Fibroblast of peridontal ligament (primary cell): ENCODE data around the gene PCDHAC2.

ENCODE experiments used
- DNase-seq: peaks from one replicate; pipeline ENCODE4 v3.0.0-alpha.2; 2010; ENCODE audit errors: extremely low read depth

The PCDHAC2 gene, protein sequence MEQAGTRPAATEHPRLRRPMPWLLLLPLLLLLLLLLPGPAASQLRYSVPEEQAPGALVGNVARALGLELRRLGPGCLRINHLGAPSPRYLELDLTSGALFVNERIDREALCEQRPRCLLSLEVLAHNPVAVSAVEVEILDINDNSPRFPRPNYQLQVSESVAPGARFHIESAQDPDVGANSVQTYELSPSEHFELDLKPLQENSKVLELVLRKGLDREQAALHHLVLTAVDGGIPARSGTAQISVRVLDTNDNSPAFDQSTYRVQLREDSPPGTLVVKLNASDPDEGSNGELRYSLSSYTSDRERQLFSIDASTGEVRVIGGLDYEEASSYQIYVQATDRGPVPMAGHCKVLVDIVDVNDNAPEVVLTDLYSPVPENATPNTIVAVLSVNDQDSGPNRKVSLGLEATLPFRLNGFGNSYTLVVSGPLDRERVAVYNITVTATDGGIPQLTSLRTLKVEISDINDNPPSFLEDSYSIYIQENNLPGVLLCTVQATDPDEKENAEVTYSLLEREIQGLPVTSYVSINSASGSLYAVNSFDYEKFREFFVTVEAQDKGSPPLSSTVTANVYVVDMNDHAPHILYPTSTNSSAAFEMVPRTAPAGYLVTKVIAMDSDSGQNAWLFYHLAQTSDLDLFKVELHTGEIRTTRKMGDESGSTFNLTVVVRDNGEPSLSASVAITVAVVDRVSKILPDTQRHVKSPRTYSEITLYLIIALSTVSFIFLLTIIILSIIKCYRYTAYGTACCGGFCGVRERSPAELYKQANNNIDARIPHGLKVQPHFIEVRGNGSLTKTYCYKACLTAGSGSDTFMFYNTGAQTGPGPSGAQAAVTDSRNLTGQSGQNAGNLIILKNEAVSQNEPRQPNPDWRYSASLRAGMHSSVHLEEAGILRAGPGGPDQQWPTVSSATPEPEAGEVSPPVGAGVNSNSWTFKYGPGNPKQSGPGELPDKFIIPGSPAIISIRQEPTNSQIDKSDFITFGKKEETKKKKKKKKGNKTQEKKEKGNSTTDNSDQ

DNA sequence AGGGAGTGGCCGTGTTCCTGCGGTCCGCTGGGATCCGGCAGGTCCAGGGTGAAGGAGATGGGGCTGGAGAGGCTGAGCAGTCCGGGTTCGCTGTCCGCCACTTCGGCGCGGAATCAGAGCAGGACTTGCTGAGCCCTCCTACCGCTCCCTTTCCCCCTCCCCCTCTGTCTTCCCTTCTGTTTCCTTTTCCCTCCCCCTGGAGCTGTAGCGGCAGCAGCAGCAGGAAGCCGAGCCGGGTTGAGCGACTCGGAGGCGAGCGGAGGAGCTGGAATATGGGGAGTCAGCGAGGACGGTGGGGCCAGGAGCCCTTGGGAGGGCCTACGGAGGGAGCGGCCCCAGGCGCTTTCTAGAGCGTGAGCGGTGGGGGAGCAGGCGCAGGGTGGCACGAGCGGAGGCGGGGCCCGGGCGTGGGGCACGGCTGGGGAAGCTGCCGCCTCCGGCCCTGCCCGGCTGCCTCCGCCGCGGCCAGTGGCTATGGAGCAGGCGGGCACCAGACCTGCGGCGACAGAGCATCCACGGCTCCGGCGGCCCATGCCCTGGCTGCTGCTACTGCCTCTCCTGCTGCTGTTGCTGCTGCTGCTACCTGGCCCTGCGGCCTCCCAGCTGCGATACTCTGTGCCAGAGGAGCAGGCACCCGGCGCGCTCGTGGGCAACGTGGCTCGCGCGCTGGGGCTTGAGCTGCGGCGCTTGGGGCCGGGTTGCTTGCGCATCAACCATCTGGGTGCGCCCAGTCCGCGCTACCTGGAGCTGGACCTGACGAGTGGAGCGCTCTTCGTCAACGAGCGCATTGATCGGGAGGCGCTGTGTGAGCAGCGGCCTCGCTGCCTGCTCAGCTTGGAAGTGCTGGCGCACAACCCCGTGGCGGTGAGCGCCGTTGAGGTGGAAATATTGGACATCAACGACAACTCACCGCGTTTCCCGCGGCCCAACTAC is at the start of gene PCDHAC2:
PCDHAC2 (plus strand) TSS at position 184 of the 933 bp plus-strand sequence; CDS start at position 475, 291 bp downstream.
- DNase-seq, result no peak

DNA sequence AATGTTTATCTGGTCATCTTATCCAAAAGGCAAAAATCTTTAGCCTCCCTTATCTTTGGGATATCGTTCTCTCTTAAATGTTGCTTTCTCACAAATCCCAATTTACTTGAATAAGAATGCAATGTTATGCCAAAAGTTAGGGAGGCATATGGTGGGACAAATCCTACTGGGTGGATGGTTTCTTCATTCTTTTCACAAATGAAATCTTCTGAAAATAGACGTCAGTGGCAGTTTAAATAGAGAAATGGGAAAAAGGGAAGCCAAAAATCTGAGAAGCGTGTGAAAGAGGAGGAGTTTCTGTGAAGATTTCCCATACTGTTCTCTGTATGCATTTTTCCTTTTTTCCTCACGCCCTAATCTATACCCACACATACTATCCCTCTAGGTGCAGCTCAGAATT is 42.7 kb upstream of the PCDHAC2 start:
- no peak for DNase-seq

DNA sequence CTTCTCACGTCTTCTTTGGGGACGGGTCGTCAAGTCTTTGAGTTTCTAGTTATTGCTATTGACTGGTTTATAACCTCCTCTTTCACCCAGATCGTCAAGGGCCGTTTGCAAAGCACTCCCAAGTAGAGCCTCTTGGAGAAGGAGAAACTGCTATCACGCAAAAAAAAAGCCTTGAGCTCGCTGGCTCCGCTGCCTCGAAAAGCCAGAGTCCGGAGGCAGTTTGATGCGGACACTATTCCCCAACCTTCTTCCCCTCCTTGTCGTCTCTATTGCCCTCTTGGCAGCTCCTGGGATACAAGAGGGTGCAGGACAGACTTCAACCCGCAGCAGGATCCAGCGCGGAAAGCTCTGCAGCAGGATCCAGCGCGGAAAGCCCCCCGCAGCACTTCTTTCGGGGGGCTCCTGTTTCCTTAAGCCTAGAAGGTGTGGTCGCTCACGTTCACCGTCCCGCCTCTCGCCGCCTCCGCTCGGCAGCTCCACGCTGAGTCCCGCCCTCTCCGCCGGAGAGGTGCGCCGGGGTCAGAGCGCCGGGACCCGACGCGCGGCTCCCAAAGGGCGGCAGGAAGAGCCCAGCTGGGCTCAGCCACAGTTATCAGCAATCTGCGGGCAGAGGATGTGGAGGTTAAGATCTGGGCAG is 40.4 kb upstream of the PCDHAC2 start, which contains the start of gene PCDHAC1:
PCDHAC1 (plus strand) TSS at position 494 of the 637 bp plus-strand sequence. CDS start 594 bp downstream, outside the sequence.
- no peak for DNase-seq

DNA sequence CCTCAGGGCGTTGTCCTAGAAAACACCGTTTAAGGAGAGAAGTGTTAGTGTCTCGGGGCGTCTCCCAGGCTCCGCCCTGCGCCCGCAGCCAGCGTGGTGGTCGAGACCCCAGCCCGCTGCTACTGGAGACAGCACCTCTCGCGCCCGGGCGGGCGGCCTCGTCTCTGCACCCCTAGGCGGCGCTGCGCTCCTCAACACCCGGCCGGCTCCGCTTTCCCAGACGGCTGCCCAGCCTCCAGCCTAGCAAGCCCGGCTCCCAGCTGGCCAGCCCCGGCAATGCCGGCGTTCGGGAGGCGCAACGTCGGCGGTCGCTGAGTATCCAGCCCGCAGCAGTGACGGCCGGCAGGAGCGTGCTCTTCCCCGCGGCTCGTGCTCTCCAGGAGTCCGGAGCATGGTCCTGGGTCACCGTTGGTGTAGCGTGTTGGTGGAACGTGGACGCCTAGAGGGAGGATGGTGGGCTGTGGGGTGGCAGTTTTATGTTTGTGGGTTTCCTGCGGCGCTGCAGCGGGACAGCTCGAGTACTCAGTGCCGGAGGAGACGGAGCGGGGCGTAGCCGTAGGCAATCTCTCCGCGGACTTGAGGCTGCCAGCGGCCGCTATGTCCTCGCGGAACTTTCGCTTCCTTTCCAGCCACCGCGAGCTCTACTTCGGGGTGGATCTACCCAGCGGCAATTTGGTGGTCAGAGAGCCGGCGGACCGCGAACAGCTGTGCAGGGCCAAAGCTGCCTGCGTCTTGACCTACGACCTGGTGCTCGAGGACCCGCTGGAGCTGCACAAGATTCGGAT is 39.6 kb upstream of the PCDHAC2 start:
- DNase-seq, result peak; percentile 1

DNA sequence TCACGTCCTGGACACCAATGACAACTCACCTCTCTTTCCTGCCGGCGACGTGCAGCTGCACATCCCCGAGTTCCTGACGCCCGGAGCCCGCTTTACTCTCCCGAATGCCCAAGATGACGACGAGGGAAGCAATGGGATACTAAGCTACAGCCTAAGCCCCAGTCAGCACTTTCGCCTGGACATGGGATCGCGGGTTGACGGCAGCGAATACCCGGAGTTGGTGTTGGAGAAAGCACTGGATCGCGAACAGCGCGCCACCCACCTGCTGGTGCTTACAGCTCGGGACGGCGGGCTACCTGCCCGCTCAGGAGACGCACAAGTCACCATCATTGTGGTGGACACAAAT is 39.1 kb upstream of the PCDHAC2 start:
- DNase-seq, result no peak

DNA sequence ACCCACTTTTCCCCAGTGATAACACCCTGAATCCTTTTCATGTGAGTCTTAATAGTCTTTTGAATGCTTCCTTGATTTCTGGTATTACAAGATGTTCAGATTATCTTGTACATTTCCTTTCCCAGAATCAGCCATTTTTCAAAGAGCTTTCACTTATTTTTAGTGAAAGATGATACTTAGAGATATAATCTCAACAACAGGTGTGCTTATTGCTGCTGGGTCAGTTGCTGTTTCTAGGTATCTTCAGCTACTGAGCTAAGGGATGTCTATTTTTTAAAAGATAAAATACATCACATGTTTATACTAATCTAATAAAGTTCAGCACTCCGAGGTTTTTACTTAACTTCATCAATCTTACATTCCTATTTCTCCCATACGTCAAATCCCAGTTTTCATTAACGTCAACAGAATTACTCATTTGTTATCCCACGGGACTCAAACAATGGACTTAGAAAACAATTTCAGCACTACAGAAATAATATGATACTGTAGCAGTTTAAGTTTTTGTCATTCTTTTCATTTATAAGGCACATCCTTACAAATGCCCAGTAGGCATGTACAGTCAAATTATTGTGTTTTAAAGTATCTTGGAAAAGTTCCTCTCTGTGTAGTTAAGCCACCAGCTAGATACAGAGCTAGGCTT is 31.2 kb upstream of the PCDHAC2 start:
- no peak for DNase-seq

DNA sequence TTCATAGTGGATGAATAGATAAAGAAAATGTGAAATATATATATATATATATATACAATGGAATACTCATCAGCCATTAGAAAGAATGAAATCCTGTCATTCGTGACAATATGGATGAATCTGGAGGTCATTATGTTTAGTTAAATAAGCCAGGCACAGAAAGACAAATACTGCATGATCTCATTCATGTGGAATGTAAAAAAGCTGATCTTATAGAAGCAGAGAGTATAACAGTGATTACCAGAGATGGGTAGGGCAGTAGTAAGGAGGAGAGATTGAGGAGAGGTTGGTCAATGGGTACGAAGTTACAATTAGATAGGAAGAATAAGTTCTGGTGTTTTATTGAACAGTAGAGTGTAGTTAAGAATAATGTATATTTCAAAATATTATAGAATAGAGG is 19.7 kb upstream of the PCDHAC2 start:
- no peak for DNase-seq

DNA sequence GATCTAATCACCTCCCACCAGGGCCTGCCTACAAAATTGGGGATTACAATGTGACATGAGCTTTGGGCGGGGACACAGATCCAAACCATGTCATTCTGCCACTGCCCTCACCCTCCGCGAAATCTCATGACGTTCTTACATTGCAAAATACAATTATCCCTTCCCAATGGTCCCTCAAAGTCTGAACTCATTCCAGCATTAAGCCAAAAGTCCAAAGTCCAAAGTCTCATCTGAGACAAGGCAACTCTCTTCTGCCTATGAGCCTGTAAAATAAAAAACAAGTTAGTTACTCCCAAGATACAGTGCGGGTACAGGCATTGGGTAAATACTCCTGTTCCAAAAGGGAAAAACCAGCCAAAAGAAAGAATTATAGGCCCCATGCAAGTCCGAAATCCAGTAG is 14.6 kb upstream of the PCDHAC2 start:
- no peak for DNase-seq

DNA sequence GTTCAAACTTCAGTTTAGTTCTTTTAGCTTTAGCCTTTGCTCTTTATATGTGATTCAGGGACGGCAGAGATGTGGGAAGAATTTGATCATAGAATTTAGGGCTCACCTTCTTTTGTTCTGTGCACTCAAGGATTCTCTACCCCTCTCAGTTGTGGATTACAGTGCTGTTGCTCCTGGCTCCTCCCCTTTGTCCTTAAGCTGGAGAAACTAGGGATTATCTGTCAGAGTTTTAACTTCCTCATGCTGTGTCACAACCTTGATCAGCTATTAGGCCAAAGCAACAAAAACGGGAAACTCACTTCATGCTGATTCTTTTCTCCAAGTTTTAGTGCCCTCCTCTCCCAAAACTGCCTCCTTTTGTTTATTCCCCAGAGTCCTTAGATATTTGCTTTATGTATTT is 13.0 kb upstream of the PCDHAC2 start:
- no peak for DNase-seq

DNA sequence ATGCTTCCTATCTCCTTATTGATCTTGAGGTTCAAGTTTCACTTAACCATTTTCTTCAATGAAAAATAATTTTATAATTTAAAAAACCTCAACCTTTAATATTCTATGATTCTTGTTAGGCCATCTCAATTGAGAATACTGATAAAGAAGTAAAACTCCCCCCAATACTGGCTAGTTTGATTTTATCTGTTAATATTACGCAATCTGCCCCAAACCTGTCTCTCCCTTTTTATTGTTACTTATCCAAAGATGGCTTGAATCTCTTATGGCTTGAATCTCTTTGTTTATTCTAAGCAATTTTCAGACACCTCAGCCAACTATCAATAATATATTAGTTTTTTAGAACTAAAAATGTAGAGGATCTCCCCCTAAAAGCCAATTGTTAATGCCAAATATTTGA is 4.1 kb upstream of the PCDHAC2 start:
- no peak for DNase-seq

DNA sequence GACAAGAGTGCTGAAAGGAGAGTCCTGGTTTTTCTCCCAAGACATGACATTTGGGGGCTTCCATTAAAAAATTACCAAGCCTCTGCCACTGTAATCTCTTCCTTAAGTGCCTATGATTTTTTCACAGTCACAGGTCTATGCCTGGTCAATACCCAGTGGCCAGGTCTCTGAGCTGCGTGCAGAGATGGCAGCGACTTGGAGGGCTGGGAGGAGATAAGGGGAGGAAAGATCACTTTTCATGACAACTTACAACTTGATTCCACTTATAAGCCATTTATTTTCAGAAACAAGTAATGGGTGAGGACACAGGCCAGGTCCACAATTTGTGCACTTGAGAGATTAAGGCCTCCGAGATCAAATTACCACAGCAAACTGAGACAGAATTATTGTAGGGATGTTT is 1.9 kb upstream of the PCDHAC2 start:
- no peak for DNase-seq

DNA sequence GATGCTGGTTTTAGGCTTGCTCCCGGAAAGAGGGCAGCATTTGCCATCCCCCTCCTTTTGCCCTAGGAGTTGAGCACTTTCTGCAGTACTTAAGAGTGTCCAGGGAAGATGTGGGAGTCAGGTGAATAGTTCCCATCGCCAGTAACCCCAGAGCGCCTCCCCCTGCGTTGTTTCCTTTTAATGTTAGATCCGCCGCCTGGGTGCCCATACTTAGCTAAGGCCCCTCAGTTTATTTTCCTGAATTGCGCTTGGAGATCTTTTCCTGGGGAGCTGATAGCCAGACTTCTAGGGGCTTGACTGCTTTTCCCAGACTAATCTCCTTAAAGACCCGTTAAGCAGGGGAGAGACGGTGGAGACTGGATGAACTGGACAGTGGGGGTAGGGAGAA is 377 bp upstream of the PCDHAC2 start:
- no peak for DNase-seq

DNA sequence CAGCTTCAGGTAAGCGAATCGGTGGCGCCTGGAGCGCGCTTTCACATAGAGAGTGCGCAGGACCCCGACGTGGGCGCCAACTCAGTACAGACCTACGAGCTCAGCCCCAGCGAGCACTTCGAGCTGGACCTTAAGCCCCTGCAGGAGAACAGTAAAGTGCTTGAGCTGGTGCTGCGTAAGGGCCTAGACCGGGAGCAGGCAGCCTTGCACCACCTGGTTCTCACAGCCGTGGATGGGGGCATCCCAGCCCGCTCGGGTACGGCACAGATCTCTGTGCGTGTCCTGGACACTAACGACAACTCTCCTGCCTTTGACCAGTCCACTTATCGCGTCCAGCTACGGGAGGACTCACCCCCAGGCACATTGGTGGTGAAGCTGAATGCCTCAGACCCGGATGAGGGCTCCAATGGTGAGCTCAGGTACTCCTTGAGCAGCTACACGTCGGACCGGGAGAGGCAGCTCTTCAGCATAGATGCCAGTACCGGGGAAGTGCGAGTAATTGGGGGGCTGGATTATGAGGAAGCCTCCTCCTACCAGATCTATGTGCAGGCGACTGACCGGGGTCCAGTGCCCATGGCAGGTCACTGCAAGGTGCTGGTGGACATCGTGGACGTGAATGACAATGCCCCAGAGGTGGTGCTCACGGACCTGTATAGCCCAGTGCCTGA is 1.1 kb downstream of the PCDHAC2 start:
- DNase-seq, result no peak

DNA sequence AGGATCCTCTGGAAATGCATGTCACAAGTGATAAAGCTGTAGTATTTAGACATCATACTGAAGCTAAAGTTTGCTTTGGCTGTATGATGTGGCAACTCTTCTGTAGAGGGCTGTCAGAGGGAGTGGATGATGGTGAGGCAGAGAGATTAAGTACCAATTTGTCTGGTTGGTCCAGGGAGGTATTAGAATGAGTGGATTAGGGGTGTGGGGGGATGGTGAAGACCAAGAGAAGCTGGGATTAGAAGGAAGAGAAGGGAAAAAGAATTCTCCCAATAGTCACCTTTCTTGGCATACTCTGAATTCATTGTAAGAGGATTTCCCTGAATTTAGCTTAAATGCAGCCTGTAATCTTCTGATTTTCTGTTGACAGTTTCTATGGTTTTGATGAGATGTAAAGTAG is 3.6 kb downstream of the PCDHAC2 start:
- no peak for DNase-seq

DNA sequence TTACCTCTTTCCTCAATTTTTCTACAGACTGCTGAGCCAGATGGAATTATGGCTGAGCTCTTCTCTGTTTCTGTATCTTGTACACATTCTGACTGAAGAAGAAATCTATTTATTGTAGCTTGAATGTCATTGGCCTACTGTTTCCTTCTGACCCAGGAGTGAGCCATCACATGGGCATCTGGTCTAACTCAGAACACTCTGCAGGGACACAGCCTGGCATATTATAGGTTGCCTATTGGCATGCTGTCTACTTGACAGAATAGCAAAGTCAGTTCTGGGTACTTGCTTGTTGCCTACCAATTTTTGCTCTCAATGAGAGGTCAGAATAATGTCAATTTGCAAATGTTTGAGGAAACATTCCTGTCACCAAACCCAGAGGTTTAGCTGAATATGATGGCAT is 7.3 kb downstream of the PCDHAC2 start:
- no peak for DNase-seq

DNA sequence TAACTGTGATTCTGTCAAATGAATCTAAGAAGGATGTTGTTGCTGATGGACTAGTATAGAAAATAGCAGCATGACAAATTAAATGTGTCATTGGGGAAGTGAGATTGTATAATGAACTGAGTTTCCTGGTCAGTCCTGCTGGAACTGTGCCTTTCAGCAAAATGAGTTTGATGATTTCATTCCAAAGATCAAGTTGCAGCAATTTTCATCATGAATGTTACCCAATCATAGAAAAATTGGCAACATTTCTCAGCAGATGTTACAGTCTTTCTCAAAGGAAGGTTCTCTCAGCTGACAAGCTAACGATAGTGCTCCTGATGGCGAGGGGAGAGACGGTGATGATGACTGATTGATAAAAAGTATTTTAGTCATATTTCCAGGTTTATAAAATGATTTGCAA is 10.7 kb downstream of the PCDHAC2 start:
- DNase-seq, result peak; percentile 13

DNA sequence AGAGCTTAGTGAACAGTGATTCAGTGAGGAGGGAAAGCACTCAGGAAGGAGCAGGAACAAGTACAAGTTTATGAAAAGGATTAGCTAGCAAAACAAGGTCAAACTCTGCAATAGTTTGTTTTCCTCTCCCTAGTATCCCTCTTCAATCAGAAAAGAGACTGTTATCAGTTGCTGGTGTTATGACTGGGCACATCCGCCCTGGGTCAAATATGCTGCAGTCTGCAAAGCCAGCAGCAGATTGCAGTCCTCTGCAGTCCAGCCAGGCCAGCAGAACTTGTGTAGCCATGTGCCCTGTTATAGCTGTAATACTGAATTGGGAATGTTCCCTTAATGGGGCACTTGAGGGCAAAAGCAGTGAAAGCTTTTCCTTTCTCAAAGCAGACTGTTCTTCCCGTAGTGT is 12.0 kb downstream of the PCDHAC2 start:
- DNase-seq, result no peak

DNA sequence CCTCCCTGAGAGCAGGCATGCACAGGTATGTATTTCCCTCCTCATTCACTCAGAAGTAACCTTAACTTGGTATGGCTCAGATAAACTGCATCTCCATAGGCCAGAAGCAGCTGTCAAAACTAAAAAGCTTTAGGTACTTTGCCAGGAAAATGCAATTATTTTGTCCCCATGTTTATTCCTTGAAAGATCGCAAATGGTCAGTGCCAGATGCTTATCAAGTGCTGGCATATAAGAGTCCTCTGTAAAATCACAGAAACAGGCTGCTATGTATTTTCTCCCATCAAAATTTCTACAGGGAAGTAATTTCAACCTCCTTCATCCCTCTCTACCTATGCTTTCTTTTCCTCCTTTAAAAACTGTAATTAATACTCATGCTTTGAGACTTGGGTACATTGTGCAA is 12.7 kb downstream of the PCDHAC2 start:
- no peak for DNase-seq

DNA sequence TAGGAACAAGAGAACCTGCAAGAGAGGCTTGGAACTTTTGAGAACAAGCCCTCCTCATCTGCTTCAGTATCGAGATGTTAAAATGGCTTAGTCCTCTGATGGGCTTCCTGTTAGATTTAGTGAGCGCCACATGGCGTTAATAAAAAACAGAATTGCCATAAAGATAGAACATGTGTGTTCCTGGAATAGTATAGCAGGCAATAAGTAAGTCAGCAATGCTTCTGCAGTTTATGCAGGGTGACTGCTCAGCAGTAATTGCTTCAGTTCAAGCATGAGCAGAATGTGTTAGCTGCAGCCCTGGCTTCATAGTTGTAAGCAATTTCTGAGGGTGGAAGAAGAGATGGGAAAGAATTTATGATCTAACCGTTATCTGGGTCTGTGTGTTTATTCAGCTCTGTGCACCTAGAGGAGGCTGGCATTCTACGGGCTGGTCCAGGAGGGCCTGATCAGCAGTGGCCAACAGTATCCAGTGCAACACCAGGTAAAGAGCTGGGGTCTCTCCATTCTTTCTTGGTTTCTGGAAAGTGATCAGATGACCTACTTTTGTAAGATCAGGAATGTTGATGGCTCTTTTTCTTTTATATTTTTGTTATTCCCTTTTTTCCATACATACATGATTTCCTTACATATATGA is 15.9 kb downstream of the PCDHAC2 start:
- no peak for DNase-seq
